Measurements from ENCODE around the gene HOXB6.

Gene HOXB6

DNA sequence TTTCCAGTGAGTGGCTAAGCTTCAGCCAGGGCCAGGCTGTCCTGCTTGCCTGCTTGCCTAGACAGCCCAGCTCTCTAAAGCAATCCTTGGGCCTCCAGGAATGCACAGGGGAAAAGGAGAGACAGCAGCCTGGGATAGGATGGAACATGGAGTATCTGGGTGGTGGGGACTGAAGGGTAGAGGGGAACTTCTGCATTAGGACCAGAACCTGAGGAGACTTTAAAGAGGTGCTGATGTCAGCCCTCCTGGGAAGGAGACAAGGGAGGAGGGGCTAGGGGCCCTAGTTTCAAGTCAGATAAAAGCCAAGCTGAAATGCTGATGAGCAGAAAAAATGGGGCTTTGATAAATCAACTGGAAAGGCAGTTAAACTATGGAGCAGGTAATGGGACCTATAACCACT is 4.2 kb upstream of the HOXB6 start:
- no peak for DNase-seq

GRCh38 chr17:48608494-48608834 is 3.7 kb upstream of the HOXB6 start:
- no peak for DNase-seq

DNA sequence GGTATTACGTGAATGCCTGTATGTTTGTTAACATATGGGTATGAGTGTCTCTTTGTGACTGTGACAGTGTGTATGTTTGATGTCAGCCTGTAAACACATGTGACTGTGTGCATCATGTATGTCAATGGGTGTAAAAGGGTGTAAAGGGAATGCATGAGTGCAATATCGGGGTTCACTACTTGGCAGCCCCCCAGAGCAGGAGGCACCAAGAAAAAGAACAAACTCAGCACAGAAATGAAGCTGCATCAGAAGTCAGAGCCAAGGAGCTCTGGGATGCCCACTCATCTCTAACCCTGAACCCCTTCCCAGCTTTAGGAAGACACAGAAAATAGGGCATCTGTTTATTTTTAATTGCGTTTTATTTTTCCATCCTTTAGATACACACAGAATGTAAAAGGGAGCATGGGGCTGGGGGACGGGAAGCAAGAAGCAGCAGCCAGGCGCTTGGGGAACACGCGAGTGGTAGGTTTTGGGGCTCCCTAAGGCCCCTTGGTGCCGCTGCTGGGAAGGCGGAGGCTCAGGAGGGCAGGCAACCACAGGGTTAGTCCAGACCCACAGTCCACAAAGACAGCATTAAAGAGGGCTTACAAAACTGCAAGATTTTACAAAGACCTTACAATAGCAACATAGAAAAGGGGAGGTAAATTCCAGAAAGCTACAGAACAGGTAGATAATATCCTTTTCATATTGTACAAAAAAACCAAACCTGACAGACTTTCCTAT is 2.3 kb upstream of the HOXB6 start:
- DNase-seq = no peak

DNA sequence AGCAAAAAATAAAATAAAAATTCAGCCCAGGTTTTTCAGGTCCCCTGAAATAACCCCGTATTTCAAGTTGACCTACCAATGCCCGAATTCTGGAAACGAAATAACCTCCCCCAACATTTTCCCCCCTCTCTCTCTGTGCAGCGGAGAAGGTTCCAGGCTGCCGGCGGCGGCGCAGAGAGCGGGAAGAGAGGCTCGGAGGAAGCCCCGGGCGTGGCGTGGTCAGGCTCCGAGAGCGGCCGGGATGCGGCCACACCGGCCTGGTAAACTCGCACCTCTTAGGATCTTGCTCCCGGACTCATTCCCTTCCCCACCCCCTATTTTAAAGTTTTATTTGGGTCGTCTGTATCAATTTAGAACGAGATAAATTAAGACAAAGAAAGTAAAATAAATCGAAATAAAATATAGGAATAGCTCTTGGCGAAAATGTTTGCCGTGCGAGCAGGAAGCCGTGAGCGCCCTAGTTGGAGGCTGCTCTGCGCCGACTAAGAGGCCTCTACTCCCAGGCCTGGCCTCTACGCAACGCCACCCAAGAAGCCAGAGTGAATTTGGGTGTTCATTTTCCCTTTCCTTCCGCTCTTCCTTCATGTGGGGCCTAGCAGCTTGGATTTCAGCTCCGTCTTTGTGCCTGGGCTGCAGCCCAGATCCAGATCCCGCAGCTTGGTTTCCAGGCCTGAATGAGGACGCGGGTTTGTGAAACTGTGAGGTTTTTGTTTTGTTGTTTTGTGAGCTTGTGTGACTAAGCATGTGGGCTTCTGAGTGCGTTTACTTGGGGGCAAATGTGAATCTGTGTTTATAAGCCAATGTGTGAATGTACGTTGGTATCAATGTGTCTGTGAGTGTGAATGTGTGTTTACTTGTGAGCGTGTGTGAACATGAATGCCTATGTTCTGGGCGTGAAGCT is 1.5 kb upstream of the HOXB6 start:
- no peak for DNase-seq

- DNase-seq = no peak
These were observed 678 bp upstream of the HOXB6 start for GRCh38 chr17:48605409-48605919.

- no peak for DNase-seq
These were observed 622 bp downstream of the HOXB6 start for GRCh38 chr17:48603959-48604769.

- no peak for DNase-seq
These were observed 3.0 kb downstream of the HOXB6 start for GRCh38 chr17:48601539-48602425.

DNA sequence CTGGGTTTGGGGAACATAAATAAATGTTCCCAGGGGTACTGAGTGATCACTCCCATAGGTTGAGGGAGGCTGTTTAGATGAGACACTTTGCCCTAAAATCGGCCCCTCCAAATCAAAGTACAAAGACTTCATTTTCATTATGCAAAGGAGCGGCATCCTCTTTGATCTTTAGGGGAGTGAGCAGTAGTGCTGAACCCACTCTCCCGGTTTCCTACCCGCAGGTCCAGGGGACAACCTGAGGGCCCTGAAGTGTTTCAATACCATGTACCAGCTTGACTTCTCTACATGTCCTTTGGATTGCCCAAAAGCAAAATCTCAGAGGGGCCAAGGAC is 3.6 kb downstream of the HOXB6 start:
- DNase-seq = no peak

- DNase-seq = no peak
These were observed 4.3 kb downstream of the HOXB6 start for GRCh38 chr17:48600244-48601098.

GRCh38 chr17:48599354-48599753 is 5.4 kb downstream of the HOXB6 start:
- no peak for DNase-seq

GRCh38 chr17:48598736-48599135 is 6.0 kb downstream of the HOXB6 start:
- DNase-seq = no peak

DNA sequence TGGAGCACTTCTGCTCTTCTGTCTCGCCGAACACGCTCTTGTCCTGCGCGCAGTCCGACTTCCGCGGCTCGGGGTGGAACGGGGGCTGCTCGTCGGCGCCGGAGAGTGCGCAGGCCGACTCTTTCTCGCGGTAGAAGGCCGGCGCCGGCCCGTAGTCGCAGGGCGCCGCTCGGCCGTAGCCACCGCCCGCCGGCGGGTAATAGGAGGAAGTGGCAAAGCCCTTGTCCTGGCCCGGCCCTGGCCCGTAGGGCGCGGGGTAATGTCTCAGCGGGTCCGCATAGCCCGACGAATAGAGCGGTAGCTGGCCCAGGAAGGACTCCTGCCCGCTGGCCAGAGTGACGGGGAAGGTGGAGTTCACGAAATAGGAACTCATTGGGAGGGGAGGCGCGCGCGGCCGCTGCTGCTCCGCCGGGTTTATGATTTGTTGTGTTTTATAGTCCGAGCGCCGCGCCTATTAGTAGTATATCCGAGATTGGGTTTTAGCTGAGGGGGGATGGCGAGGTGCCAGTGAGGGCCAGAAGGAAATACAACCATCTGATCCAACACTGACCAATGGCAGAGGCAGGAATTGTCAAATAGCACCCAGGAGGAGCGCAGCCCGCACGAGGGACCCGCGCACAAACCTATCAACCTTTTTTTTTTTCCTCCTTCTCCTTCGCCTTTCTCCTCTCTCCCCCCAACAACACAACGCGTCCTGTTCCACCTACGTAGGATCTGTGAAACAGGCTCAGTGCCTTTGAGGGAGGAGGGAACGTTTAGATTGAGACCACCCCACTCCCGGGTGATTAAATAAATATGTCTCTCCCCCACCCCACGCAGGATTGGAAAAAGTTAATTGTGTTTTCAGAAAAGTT is 6.8 kb downstream of the HOXB6 start:
- no peak for DNase-seq

DNA sequence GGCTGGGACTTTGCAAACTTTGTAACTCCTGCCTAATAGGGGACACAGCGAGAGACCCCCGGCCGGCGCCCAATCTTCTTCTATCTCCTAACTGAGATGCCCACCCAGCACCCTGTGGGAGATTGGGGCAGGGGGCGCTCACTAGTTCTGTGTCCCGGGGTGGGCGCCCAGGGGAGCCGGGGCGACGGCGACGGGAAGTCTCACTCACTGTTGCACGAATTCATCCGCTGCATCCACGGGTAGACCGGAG is 7.3 kb downstream of the HOXB6 start:
- DNase-seq = no peak

DNA sequence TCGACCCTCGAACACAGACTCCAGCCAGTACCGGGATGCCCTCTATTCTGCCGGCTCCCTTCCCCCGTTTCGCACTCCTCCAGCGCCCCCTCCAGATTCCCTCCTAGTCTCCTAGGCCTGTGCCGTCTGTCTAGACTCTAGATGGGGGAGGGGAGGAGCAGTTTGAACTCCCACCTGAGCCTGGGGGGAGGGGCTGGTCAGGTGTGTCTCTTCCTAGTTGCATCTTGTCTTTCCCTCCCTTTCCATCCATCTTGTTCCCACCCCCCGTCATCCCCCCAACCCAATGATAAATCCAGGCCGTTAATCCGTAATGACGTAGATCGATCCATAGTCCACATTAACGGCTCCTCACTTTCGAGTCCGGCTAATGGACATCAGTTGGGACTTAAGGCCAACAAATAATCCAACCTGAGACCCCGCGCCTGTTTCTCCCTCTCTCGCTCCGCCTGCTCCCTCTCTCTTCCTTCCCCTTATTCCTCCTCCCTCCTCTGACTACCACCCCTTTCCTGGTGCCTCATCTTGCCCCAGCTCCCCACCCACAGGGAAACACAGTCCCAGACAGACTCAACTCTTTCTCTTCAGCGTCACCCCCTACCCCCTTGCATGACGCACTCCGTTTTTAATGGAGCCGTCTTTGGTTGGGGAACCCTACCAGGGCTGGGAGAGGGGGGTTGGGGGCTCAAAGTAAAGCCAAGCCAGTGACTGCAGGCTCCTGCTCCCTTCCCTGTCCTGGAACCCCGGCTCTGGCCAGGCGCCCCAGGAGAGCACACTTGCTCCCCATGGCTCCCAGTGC is 7.9 kb downstream of the HOXB6 start:
- DNase-seq = no peak

DNA sequence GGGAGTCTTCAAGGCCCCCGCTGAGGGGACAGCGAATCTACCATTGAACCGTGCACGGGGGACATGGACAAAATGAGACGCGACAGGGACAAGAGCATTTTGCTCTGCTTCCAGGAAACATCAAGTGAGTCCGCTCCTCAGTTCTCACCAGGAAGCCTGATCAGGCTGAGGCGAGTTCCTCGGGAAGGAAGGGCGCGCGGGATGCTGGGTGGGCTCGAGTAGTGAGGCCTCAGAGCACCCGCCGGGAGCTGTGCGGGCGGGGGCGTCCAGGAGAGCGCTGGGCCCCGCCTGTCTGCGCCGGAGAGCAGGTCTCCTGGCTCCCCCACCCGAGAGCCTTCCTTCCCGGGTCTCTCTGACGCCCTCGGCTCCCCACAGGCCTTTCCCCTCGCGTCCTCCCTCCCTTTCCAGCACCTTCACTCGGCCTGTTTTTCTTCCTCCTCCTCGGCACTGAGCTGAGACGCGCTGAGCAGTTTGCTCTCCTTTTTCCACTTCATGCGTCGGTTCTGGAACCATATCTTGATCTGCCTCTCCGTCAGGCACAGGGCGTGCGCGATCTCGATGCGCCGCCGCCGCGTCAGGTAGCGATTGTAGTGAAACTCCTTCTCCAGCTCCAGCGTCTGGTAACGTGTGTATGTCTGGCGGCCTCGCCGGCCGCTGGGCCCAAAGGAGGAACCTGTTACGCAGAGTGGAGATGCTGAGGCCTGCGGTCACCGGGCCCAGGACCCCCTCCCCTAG is 8.6 kb downstream of the HOXB6 start:
- peak; percentile 55 for DNase-seq

DNA sequence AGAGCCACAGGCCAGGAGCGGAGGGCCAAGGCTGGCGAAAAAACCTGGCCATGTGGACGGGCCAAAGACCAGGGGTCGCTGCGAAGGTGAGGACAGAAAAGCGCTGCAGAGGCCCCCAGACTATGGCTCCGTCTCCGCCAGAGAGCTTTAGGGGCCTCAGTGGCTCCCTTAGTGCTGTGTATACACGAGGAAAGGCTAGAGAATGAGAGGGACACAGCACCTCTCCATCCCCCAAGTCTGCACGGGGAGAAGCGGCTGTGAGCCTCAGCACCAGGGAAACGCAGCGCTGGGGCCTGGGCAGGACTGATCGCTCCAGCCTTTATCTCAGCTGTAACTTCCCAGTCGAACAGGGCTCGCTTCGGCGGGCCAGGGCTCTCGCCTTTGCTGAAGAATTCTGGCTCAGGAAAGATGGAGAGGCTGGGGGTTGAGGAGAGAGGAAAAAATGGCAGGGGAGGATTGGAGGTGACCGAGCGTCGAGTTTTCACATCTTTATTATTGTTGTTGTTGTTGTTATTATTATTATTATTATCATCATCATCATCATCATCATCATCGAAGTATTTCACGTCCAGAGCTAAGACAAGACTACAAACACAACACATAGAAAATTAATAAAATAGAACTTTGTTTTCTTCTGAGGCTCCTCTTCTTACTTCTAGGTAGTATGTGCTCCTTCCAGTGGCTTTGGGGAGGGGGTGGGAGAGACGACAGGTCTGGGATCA is 9.3 kb downstream of the HOXB6 start:
- no peak for DNase-seq

GRCh38 chr17:48594538-48595277 is 10.1 kb downstream of the HOXB6 start:
- no peak for DNase-seq

Measured in stimulated activated CD4-positive, alpha-beta T cell treated with anti-CD3 and anti-CD28 coated beads, Interleukin-4, amount 100 ng/mL, for 1 hour (primary cell).